HepG2 (cell line): ENCODE measurements around the gene ILKAP. TPM values are rescaled to one million over a fixed set of nuclear protein-coding genes. Genes with fewer than 3 reads are reported as not detected.
A peak's percentile ranks its signal among the peaks of the same experiment; 100 is the strongest.

ENCODE experiments used
- ATAD3A ChIP-seq: sonication (generic); formaldehyde crosslinking; IDR thresholded peaks from 2 replicates; pipeline ENCODE4 v1.4.0; 2020; ENCODE audit warnings: missing genetic modification reagents
- CREM ChIP-seq, 2 experiments: sonication (generic) in 1 of 2; formaldehyde crosslinking in 1 of 2; IDR thresholded peaks; 2 replicates each; pipeline versions ENCODE4 v1.4.0 to v1.6.1; 2016 to 2020; ENCODE audit warnings: antibody characterized with exemption in 1 of 2, mild to moderate bottlenecking in 1 of 2, missing genetic modification reagents in 1 of 2
- ERF ChIP-seq: IDR thresholded peaks from 2 replicates; pipeline ENCODE4 v1.6.1; 2018; ENCODE audit warnings: missing biosample characterization, missing genetic modification reagents
- GMEB1 ChIP-seq: sonication (generic); formaldehyde crosslinking; IDR thresholded peaks from 2 replicates; pipeline ENCODE4 v1.5.1; 2020; ENCODE audit warnings: missing genetic modification reagents, mild to moderate bottlenecking, borderline replicate concordance
- KDM6A ChIP-seq: IDR thresholded peaks from 2 replicates; pipeline ENCODE4 v1.6.1; 2016; ENCODE audit warnings: low read depth
- KLF12 ChIP-seq: sonication (generic); formaldehyde crosslinking; IDR thresholded peaks from 2 replicates; pipeline ENCODE4 v1.4.0; 2020; ENCODE audit warnings: missing genetic modification reagents, borderline replicate concordance
- MAFG ChIP-seq: sonication (generic); formaldehyde crosslinking; IDR thresholded peaks from 2 replicates; pipeline ENCODE4 v1.5.1; 2020; ENCODE audit warnings: mild to moderate bottlenecking, missing genetic modification reagents
- MED8 ChIP-seq: sonication (generic); formaldehyde crosslinking; IDR thresholded peaks from 2 replicates; pipeline ENCODE4 v1.8.1; 2023; ENCODE audit warnings: mild to moderate bottlenecking, missing genetic modification reagents; ENCODE audit not compliant: insufficient replicate concordance
- NPAS2 ChIP-seq: sonication (generic); formaldehyde crosslinking; IDR thresholded peaks from 2 replicates; pipeline ENCODE4 v1.8.0; 2022; ENCODE audit warnings: mild to moderate bottlenecking, missing genetic modification reagents, borderline replicate concordance
- RBM22 ChIP-seq: fragments of 200-400 bp; formaldehyde crosslinking; optimal IDR thresholded peaks from 2 replicates; pipeline ENCODE3; 2017; ENCODE audit warnings: mild to moderate bottlenecking, low read length, moderate library complexity
- SALL2 ChIP-seq: sonication (generic); formaldehyde crosslinking; IDR thresholded peaks from 2 replicates; pipeline ENCODE4 v1.8.1; 2023; ENCODE audit warnings: mild to moderate bottlenecking, missing genetic modification reagents, inconsistent platforms
- SIN3A ChIP-seq: IDR thresholded peaks from 2 replicates; pipeline ENCODE4 v1.6.1; 2011; ENCODE audit warnings: low read depth, mild to moderate bottlenecking, control low read depth, low read length, borderline replicate concordance
- SNAI1 ChIP-seq: sonication (generic); formaldehyde crosslinking; IDR thresholded peaks from 2 replicates; pipeline ENCODE4 v1.5.0; 2020; ENCODE audit warnings: mild to moderate bottlenecking, missing genetic modification reagents, borderline replicate concordance
- SRSF1 ChIP-seq: fragments of 200-400 bp; formaldehyde crosslinking; optimal IDR thresholded peaks from 2 replicates; pipeline ENCODE3; 2017; ENCODE audit warnings: mild to moderate bottlenecking, low read depth, low read length, moderate library complexity
- ZBTB7B ChIP-seq: sonication (generic); formaldehyde crosslinking; IDR thresholded peaks from 2 replicates; pipeline ENCODE4 v1.4.0; 2020; ENCODE audit warnings: missing genetic modification reagents
- ZC3H4 ChIP-seq: sonication (generic); formaldehyde crosslinking; IDR thresholded peaks from 2 replicates; pipeline ENCODE4 v1.4.0; 2020; ENCODE audit warnings: missing genetic modification reagents, borderline replicate concordance
- ZKSCAN5 ChIP-seq: sonication (generic); formaldehyde crosslinking; IDR thresholded peaks from 2 replicates; pipeline ENCODE4 v1.5.1; 2020; ENCODE audit warnings: mild to moderate bottlenecking, missing genetic modification reagents
- ZNF138 ChIP-seq: sonication (generic); formaldehyde crosslinking; IDR thresholded peaks from 2 replicates; pipeline ENCODE4 v1.5.0; 2020; ENCODE audit warnings: mild to moderate bottlenecking, low read depth, missing genetic modification reagents
- ZNF430 ChIP-seq: sonication (generic); formaldehyde crosslinking; IDR thresholded peaks from 2 replicates; pipeline ENCODE4 v1.9.0; 2021; ENCODE audit warnings: mild to moderate bottlenecking, missing genetic modification reagents
- ZNF563 ChIP-seq: sonication (generic); formaldehyde crosslinking; IDR thresholded peaks from 2 replicates; pipeline ENCODE4 v1.8.0; 2022; ENCODE audit warnings: mild to moderate bottlenecking, moderate library complexity, missing genetic modification reagents
- ZNF605 ChIP-seq: sonication (generic); formaldehyde crosslinking; IDR thresholded peaks from 2 replicates; pipeline ENCODE4 v1.8.0; 2022; ENCODE audit warnings: mild to moderate bottlenecking, missing genetic modification reagents
- ZNF703 ChIP-seq: sonication (generic); formaldehyde crosslinking; IDR thresholded peaks from 2 replicates; pipeline ENCODE4 v1.5.1; 2020; ENCODE audit warnings: missing genetic modification reagents, mild to moderate bottlenecking, moderate library complexity, borderline replicate concordance
- ZNF775 ChIP-seq: sonication (generic); formaldehyde crosslinking; IDR thresholded peaks from 2 replicates; pipeline ENCODE4 v1.4.0; 2020; ENCODE audit warnings: missing genetic modification reagents, mild to moderate bottlenecking, moderate library complexity, borderline replicate concordance
- ZNF841 ChIP-seq: sonication (generic); formaldehyde crosslinking; IDR thresholded peaks from 2 replicates; pipeline ENCODE4 v1.8.1; 2023; ENCODE audit warnings: missing genetic modification reagents, borderline replicate concordance
- ZSCAN9 ChIP-seq: IDR thresholded peaks from 2 replicates; pipeline ENCODE4 v1.6.1; 2016; ENCODE audit warnings: borderline replicate concordance
- polyA plus RNA-seq, 8 experiments: library from polyadenylated mRNA; depleted of rRNA in 3 of 8; stranded (reverse) in 7 of 8; unstranded in 1 of 8; fragments of >200 nt; fragmentation: Illumina TruSeq in 4 of 8; extraction: Trizol in 4 of 8; gene quantifications; 2 replicates each; pipeline versions ENCODE4 v1.2.1 to v1.2.3, GENCODE V29; 2011 to 2016; ENCODE audit warnings: low read depth in 4 of 8, missing spikeins in 1 of 8, mixed read lengths in 1 of 8; ENCODE audit not compliant: insufficient read depth in 1 of 8
- total RNA-seq, 5 experiments: library from RNA; depleted of rRNA; stranded (reverse); fragments of >200 nt; fragmentation: Illumina TruSeq; extraction: Trizol; gene quantifications; 2 replicates each; pipeline ENCODE4 v1.2.3, GENCODE V29; 2016; ENCODE audit warnings: low read depth in 1 of 5
- TF ChIP-seq, protein P1 (sequence below), 2 experiments: fragments of 450-650 bp in 1 of 2; sonication (generic) in 1 of 2; formaldehyde crosslinking; IDR thresholded peaks; 2 replicates each; pipeline versions ENCODE4 v1.5.0 to v1.8.0; 2020 to 2022; ENCODE audit warnings: mild to moderate bottlenecking in 1 of 2, missing genetic modification reagents in 1 of 2
- TF ChIP-seq, protein P2 (sequence below): sonication (generic); formaldehyde crosslinking; IDR thresholded peaks from 2 replicates; pipeline ENCODE4 v1.5.1; 2020; ENCODE audit warnings: missing genetic modification reagents, mild to moderate bottlenecking, borderline replicate concordance
- TF ChIP-seq, protein P3 (sequence below): sonication (generic); formaldehyde crosslinking; IDR thresholded peaks from 2 replicates; pipeline ENCODE4 v1.5.0; 2020; ENCODE audit warnings: mild to moderate bottlenecking, low read depth, missing genetic modification reagents, borderline replicate concordance

The ILKAP gene
- total and polyA plus RNA-seq, 2 of the 13 experiments (the other 11 are each of a cell fraction or from before 2014, with no cell fraction given), result 29.6 to 33.1 TPM

- TF ChIP-seq ERF (CRISPR knock-in tag) (no peak; the same call in 1 of the 2 replicates), SNAI1 (CRISPR knock-in tag) (no peak), CREM (IDR thresholded peaks at IDR 0.05) (no peak), CREM (CRISPR knock-in tag; IDR thresholded peaks at IDR 0.05) (no peak), ZSCAN9 (CRISPR knock-in tag) (no peak), SIN3A (no peak), RBM22 (no peak), KLF12 (no peak), ZKSCAN5 (CRISPR knock-in tag) (no peak), ZNF138 (CRISPR knock-in tag) (no peak), ZNF605 (CRISPR knock-in tag) (peak; percentile 91), ZBTB7B (CRISPR knock-in tag) (no peak), SALL2 (no peak), NPAS2 (no peak), ZNF841 (CRISPR knock-in tag) (no peak), SRSF1 (no peak), MED8 (CRISPR knock-in tag) (peak; percentile 25), ATAD3A (CRISPR knock-in tag) (no peak), ZNF430 (CRISPR knock-in tag) (peak; percentile 62; the same call in 1 of the 2 replicates), ZNF703 (CRISPR knock-in tag) (no peak), KDM6A (CRISPR knock-in tag) (no peak), ZC3H4 (no peak), GMEB1 (CRISPR knock-in tag) (no peak; the same call in 1 of the 2 replicates), ZNF775 (CRISPR knock-in tag) (no peak), ZNF563 (CRISPR knock-in tag) (no peak), MAFG (CRISPR knock-in tag) (no peak)
- TF ChIP-seq, protein P1, sequence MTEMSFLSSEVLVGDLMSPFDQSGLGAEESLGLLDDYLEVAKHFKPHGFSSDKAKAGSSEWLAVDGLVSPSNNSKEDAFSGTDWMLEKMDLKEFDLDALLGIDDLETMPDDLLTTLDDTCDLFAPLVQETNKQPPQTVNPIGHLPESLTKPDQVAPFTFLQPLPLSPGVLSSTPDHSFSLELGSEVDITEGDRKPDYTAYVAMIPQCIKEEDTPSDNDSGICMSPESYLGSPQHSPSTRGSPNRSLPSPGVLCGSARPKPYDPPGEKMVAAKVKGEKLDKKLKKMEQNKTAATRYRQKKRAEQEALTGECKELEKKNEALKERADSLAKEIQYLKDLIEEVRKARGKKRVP (CRISPR knock-in tag; IDR thresholded peaks at IDR 0.05), result no peak
- TF ChIP-seq, protein P2, sequence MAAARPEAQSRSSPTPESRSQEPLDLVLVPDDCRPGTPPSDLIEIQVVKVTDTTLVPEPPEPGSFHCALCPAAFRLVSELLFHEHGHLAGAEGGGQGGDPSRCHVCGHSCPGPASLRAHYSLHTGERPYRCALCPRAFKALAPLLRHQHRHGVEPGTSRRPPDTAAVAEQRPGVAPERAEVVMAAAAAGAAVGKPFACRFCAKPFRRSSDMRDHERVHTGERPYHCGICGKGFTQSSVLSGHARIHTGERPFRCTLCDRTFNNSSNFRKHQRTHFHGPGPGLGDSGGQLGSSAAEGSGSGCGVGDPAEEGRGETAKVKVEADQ (CRISPR knock-in tag), result no peak
- TF ChIP-seq, protein P3, sequence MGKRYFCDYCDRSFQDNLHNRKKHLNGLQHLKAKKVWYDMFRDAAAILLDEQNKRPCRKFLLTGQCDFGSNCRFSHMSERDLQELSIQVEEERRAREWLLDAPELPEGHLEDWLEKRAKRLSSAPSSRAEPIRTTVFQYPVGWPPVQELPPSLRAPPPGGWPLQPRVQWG (CRISPR knock-in tag), result no peak
These were observed 39.4 kb upstream of the ILKAP start (continued) for GRCh38 chr2:238242731-238243495.
